ENCODE data around the gene SLC16A10. TPM values are rescaled to one million over a fixed set of nuclear protein-coding genes. Genes with fewer than 3 reads are reported as not detected.
"Not testable (repeated sequence)": the region's sequence is repeated elsewhere in the genome, so short reads cannot be mapped to it uniquely, and the experiment has no call there.

SLC16A10 gene
- total RNA-seq, 4 donors from 2014 or later: 1.1 to 70.5 (median 19.6) TPM

DNA sequence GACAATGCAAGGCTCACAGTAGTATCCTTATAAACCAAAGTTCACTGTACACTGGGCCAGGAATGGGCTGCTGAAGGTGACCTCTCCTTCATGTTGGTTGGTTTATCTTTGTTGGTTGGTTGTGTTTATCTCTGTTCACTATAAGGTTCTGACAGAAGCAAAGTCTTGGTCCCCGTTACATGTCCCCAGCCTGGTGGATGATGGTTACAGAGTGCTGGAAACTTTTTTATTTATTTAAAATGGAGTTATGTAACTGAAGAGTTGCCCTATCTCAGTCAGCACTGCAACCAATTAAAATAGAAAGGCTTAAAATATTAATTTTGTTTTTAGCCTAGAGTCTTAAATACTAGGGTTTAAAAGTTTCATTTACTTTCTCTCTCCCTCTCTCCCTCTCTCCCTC is 100.6 kb downstream of the SLC16A10 start:
- DNase-seq (ENCODE audit: low spot score) (no peak), ATAC-seq (ENCODE audit: low FRiP score) (no peak)
- TF ChIP-seq CTCF (IDR thresholded peaks at IDR 0.05): no peak

GRCh38 chr6:111189666-111190210 is 102.4 kb downstream of the SLC16A10 start:
- DNase-seq (ENCODE audit: low spot score); ATAC-seq (ENCODE audit: low FRiP score): not testable (repeated sequence)

DNA sequence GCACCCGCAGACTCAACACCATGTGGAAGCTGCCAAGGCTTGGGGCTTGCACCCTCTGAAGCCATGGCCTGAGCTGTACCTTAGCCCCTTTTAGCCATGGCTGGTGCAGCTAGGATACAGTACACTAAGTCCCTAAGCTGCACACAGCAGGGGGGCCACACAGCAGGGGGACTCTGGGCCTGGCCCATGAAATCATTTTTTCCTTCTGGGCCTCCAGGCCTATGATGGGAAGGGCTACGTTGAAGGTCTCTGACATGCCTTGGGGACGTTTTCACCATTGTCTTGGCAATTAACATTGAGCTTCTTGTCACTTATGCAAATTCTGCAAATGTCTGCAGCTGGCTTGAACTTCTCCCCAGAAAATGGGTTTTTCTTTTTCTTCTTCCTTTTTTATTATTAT is 103.3 kb downstream of the SLC16A10 start:
- TF ChIP-seq CTCF (IDR thresholded peaks at IDR 0.05): no peak
- DNase-seq (ENCODE audit: low spot score): no peak
- no peak for ATAC-seq (ENCODE audit: low FRiP score)

DNA sequence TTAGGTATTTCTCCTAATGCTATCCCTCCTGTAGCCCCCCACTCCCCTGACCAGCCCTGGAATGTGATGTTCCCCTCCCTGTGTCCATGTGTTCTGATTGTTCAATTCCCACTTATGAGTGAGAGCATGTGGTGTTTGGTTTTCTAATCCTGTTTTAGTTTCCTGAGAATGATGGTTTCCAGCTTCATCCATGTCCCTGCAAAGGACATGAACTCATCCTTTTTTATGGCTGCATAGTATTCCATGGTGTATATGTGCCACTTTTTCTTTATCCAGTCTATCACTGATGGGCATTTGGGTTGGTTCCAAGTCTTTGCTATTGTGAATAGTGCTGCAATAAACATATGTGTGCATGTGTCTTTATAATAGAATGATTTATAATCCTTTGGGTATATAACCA is 103.8 kb downstream of the SLC16A10 start:
- DNase-seq (ENCODE audit: low spot score); ATAC-seq (ENCODE audit: low FRiP score): not testable (repeated sequence)

- no peak for ATAC-seq (ENCODE audit: low FRiP score)
- no peak for TF ChIP-seq CTCF (IDR thresholded peaks at IDR 0.05)
- DNase-seq (ENCODE audit: low spot score): no peak
Observed at GRCh38 chr6:111192911-111193555, 105.7 kb downstream of the SLC16A10 start.

DNA sequence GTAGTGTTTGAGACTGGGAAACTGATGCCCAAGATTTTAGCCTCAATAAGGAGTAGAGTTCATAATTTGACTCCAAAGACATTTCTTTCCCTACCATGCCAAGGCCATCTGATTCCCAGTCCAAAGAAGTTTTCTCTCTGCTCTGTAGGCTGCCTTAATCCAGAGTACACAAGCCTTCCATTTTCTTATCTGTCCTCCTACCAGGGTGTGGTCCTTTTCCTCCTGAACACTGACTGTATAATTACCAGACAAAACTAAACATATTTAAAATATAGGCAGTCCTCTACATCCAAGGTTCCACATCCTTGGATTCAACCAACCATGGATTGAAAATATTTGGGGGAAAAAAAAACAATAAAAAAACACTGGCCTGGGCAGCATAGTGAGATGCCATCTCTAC is 108.4 kb downstream of the SLC16A10 start:
- no peak for ATAC-seq (ENCODE audit: low FRiP score)
- DNase-seq (ENCODE audit: low spot score): no peak
- no peak for TF ChIP-seq CTCF (IDR thresholded peaks at IDR 0.05)

- DNase-seq (ENCODE audit: low spot score) (no peak), ATAC-seq (ENCODE audit: low FRiP score) (no peak)
- no peak for TF ChIP-seq CTCF (IDR thresholded peaks at IDR 0.05)
Observed at GRCh38 chr6:111198841-111199240, 111.5 kb downstream of the SLC16A10 start.

- DNase-seq (ENCODE audit: low spot score) (no peak), ATAC-seq (ENCODE audit: low FRiP score) (no peak)
- no peak for TF ChIP-seq CTCF (IDR thresholded peaks at IDR 0.05)
Observed at GRCh38 chr6:111199935-111200334, 112.6 kb downstream of the SLC16A10 start.
